OCI-LY1 (cell line): ENCODE results near the gene RIN3.
"Not testable (repeated sequence)": the region's sequence is repeated elsewhere in the genome, so short reads cannot be mapped to it uniquely, and the experiment has no call there.

ENCODE experiments used
- H2AFZ ChIP-seq: fragments of 200-600 bp; sonication (generic), shearing (Covaris generic); 2 replicates; pipeline ENCODE4 v1.6.0; 2014; ENCODE audit warnings: antibody characterized with exemption, mild to moderate bottlenecking, low read length
- H3F3A ChIP-seq: fragments of 200-600 bp; sonication (generic), shearing (Covaris generic); 2 replicates; pipeline ENCODE4 v1.6.0; 2014; ENCODE audit warnings: mild to moderate bottlenecking, antibody characterized with exemption, low read length, moderate library complexity; ENCODE audit not compliant: insufficient read depth
- H3K27ac ChIP-seq: fragments of 200-600 bp; sonication (generic); 2 replicates; pipeline ENCODE4 v1.5.1; 2014; ENCODE audit warnings: low read length, mixed run types, mild to moderate bottlenecking, low read depth; ENCODE audit not compliant: poor library complexity, severe bottlenecking
- H3K27me3 ChIP-seq: fragments of 200-600 bp; sonication (generic); 2 replicates; pipeline ENCODE4 v1.6.0; 2014; ENCODE audit warnings: antibody characterized with exemption, mild to moderate bottlenecking, low read length, moderate library complexity; ENCODE audit not compliant: insufficient read depth
- H3K36me3 ChIP-seq: fragments of 200-600 bp; sonication (generic); 2 replicates; pipeline ENCODE4 v1.6.1; 2014; ENCODE audit warnings: mild to moderate bottlenecking, antibody characterized with exemption, low read length, moderate library complexity, mixed read lengths; ENCODE audit not compliant: insufficient read depth
- H3K4me1 ChIP-seq: fragments of 200-600 bp; sonication (generic); 2 replicates; pipeline ENCODE4 v1.5.1; 2014; ENCODE audit warnings: mild to moderate bottlenecking, low read length, moderate library complexity; ENCODE audit not compliant: insufficient read depth, severe bottlenecking
- H3K4me2 ChIP-seq: fragments of 200-600 bp; sonication (generic), shearing (Covaris generic); 2 replicates; pipeline ENCODE4 v1.6.1; 2014; ENCODE audit warnings: low read length
- H3K4me3 ChIP-seq: fragments of 200-600 bp; sonication (generic); 2 replicates; pipeline ENCODE4 v1.5.1; 2014; ENCODE audit warnings: low read length, low read depth, mild to moderate bottlenecking, mixed read lengths; ENCODE audit not compliant: poor library complexity, severe bottlenecking
- H3K79me2 ChIP-seq: fragments of 200-600 bp; shearing (Covaris generic); 2 replicates; pipeline ENCODE4 v1.6.1; 2016; ENCODE audit warnings: mixed run types, low read length, mixed read lengths; ENCODE audit not compliant: insufficient read depth
- H3K9ac ChIP-seq: fragments of 200-600 bp; sonication (generic), shearing (Covaris generic); 2 replicates; pipeline ENCODE4 v1.6.1; 2014; ENCODE audit warnings: mild to moderate bottlenecking, low read length, mixed read lengths
- H3K9me2 ChIP-seq: fragments of 200-600 bp; sonication (generic), shearing (Covaris generic); 2 replicates; pipeline ENCODE4 v1.6.1; 2014; ENCODE audit warnings: low read depth, mild to moderate bottlenecking, low read length, mixed read lengths
- H3K9me3 ChIP-seq: fragments of 200-600 bp; shearing (Covaris generic); 2 replicates; pipeline ENCODE4 v1.6.1; 2014; ENCODE audit warnings: low read length, mixed read lengths
- H4K20me1 ChIP-seq: fragments of 200-600 bp; sonication (generic), shearing (Covaris generic); 2 replicates; pipeline ENCODE4 v1.6.0; 2016; ENCODE audit warnings: mild to moderate bottlenecking, low read length; ENCODE audit not compliant: insufficient read depth
- CTCF ChIP-seq: fragments of 200-600 bp; sonication (generic), shearing (Covaris generic); IDR thresholded peaks from 2 replicates; pipeline ENCODE4 v1.5.1; 2017; ENCODE audit warnings: mild to moderate bottlenecking, antibody characterized with exemption, low read length, moderate library complexity, mixed read lengths
- EZH2 ChIP-seq: fragments of 200-600 bp; sonication (generic), shearing (Covaris generic); IDR thresholded peaks from 2 replicates; pipeline ENCODE4 v1.8.0; 2017; ENCODE audit warnings: borderline replicate concordance, mixed run types, mild to moderate bottlenecking, antibody characterized with exemption, low read length, moderate library complexity, mixed read lengths

RIN3 gene

GRCh38 chr14:92638266-92638665 lies 124.7 kb downstream of the RIN3 start:
- Histone ChIP-seq H3K9ac (no peak overlapping the region), H4K20me1 (no peaks in the 10 kb centered on the region), H3K9me3 (no peaks in the 10 kb centered on the region), H3K4me3 (no peak overlapping the region), H3K4me1 (no peaks in the 10 kb centered on the region), H2AFZ (no peak overlapping the region), H3K4me2 (no peak overlapping the region), H3K36me3 (no peaks in the 10 kb centered on the region), H3F3A (no peaks in the 10 kb centered on the region), H3K27me3 (no peaks in the 10 kb centered on the region), H3K79me2 (no peaks in the 10 kb centered on the region), H3K27ac (no peak overlapping the region), H3K9me2 (no peaks in the 10 kb centered on the region)
- TF ChIP-seq CTCF (no peak), EZH2 (no peak)

- Histone ChIP-seq H3K27ac (no peak overlapping the region), H3K9me3 (no peaks in the 10 kb centered on the region), H3F3A (no peaks in the 10 kb centered on the region), H4K20me1 (no peaks in the 10 kb centered on the region), H3K9me2 (no peaks in the 10 kb centered on the region), H3K4me2 (no peak overlapping the region), H2AFZ (no peak overlapping the region), H3K79me2 (no peaks in the 10 kb centered on the region), H3K4me1 (no peaks in the 10 kb centered on the region), H3K9ac (no peak overlapping the region), H3K4me3 (no peak overlapping the region), H3K27me3 (no peaks in the 10 kb centered on the region), H3K36me3 (no peaks in the 10 kb centered on the region)
- no peak for TF ChIP-seq EZH2
- no peak for TF ChIP-seq CTCF
Observed at GRCh38 chr14:92638904-92639303, 125.3 kb downstream of the RIN3 start.

GRCh38 chr14:92639472-92640117 lies 126.0 kb downstream of the RIN3 start:
- not testable (repeated sequence) for H2AFZ ChIP-seq, H3K27me3 ChIP-seq, H3K4me3 ChIP-seq

GRCh38 chr14:92641306-92641705 lies 127.7 kb downstream of the RIN3 start:
- Histone ChIP-seq H3K4me3 (no peak overlapping the region), H3K79me2 (no peaks in the 10 kb centered on the region), H3K27ac (no peak overlapping the region), H3K4me2 (no peak overlapping the region), H3F3A (no peaks in the 10 kb centered on the region), H3K9ac (no peak overlapping the region), H3K9me3 (peaks cover 5% of the 10 kb centered on the region; the same call in 1 of the 2 replicates), H3K36me3 (no peaks in the 10 kb centered on the region), H3K9me2 (no peaks in the 10 kb centered on the region), H2AFZ (no peak overlapping the region), H3K4me1 (no peaks in the 10 kb centered on the region), H3K27me3 (peaks cover 5% of the 10 kb centered on the region; the same call in 1 of the 2 replicates), H4K20me1 (no peaks in the 10 kb centered on the region)
- TF ChIP-seq EZH2 (no peak), CTCF (no peak)

More at GRCh38 chr14:92639472-92640117, 126.0 kb downstream of the RIN3 start:
- H3F3A ChIP-seq, H3K9me2 ChIP-seq, H3K4me1 ChIP-seq, H3K36me3 ChIP-seq, H3K9ac ChIP-seq, H3K27ac ChIP-seq, H4K20me1 ChIP-seq, H3K79me2 ChIP-seq, H3K9me3 ChIP-seq, H3K4me2 ChIP-seq: not testable (repeated sequence)
